ENCODE data around the gene CALU.

CALU gene

DNA sequence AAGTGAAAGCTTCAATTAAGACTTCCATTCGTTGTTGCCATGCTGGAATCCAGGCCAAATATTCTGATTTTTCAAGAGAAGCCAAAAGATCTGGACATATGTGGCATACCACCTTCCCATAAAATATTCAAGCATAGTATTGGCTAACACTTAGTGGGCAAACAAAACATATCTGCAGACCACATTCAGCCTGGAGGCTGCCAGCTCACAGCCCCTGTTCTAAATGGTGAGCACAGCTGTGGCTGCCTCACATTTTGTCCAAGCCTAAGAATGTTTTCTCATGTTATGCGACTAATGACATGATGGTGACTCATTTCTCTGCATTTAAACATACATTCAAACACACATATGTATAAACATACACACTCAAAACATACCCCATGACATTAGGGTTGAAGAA is 10.6 kb upstream of the CALU start:
- DNase-seq (ENCODE audit: low read depth, low spot score) = no peak
- H3K9me3 ChIP-seq (ENCODE audit: low read depth, low read length) = no peaks in the 10 kb centered on the region

DNA sequence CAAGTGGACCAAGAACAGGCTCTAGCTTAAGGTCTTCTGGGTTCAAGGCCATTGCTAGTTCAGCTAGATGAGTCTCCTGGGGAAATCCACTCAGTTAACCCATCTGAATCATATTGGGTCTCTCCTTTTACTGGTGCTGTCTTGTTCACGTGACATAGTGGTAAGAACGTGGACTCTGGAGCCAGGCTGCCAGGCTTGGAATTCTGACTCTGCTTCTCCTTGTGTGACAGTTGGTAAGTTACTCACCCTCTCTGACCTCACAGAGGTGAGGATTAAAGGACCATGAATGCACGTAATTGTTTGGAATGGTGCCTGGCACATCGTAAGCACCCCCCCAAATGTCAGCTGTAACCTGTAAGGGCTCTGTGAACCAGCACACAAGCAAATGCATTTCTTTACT is 9.7 kb upstream of the CALU start:
- DNase-seq (ENCODE audit: low read depth, low spot score) = no peak
- Histone ChIP-seq H3K4me3 (no peak overlapping the region), H3K27ac (no peak overlapping the region), H3K9ac (ENCODE audit: insufficient read length) (no peak overlapping the region), H3K9me3 (ENCODE audit: low read depth, low read length) (no peaks in the 10 kb centered on the region), H3K36me3 (ENCODE audit: insufficient read depth, low read length) (no peaks in the 10 kb centered on the region)
- TF ChIP-seq EZH2 (IDR thresholded peaks at IDR 0.05) = no peak

More for the DNA sequence above, 10.6 kb upstream of the CALU start:
- Histone ChIP-seq H3K36me3 (ENCODE audit: insufficient read depth, low read length) (no peaks in the 10 kb centered on the region), H3K9ac (ENCODE audit: insufficient read length) (no peak overlapping the region), H3K27ac (no peak overlapping the region), H3K4me3 (no peak overlapping the region)
- TF ChIP-seq EZH2 (IDR thresholded peaks at IDR 0.05) = no peak
- TF ChIP-seq FOXP2 (optimal IDR thresholded peaks at IDR 0.05; ENCODE audit: control extremely low read depth, extremely low read length, insufficient read depth) = no peak
- TF ChIP-seq POLR2AphosphoS5 (IDR thresholded peaks at IDR 0.05; ENCODE audit: borderline replicate concordance, low read depth, low read length) = no peak

DNA sequence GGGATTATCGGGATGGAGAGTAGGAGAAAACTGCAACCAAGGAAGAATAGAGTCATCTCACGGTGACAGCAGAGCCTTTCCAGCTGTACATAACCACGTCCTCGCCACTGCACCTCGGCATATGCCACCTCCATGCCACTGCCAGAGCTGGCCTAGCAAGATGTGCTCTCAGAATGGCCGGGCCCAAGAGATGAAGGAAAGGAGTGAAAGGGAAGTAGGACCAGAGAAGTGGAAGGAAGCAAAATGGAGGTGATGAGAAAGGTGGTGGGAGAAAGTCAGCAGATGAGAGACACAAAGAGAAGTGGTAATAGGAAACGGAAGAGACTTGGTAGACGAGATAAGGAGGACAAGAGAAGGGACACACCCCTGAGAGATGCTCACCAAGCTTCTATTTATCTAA is 8.0 kb upstream of the CALU start:
- H3K27ac ChIP-seq = no peak overlapping the region
- H3K4me3 ChIP-seq = no peak overlapping the region
- no peak overlapping the region for H3K9ac ChIP-seq (ENCODE audit: insufficient read length)
- no peaks in the 10 kb centered on the region for H3K9me3 ChIP-seq (ENCODE audit: low read depth, low read length)
- H3K36me3 ChIP-seq (ENCODE audit: insufficient read depth, low read length) = no peaks in the 10 kb centered on the region
- TF ChIP-seq EZH2 (IDR thresholded peaks at IDR 0.05) = no peak
- no peak for TF ChIP-seq POLR2AphosphoS5 (IDR thresholded peaks at IDR 0.05; ENCODE audit: borderline replicate concordance, low read depth, low read length)
- TF ChIP-seq FOXP2 (optimal IDR thresholded peaks at IDR 0.05; ENCODE audit: control extremely low read depth, extremely low read length, insufficient read depth) = no peak
- no peak for DNase-seq (ENCODE audit: low read depth, low spot score)

DNA sequence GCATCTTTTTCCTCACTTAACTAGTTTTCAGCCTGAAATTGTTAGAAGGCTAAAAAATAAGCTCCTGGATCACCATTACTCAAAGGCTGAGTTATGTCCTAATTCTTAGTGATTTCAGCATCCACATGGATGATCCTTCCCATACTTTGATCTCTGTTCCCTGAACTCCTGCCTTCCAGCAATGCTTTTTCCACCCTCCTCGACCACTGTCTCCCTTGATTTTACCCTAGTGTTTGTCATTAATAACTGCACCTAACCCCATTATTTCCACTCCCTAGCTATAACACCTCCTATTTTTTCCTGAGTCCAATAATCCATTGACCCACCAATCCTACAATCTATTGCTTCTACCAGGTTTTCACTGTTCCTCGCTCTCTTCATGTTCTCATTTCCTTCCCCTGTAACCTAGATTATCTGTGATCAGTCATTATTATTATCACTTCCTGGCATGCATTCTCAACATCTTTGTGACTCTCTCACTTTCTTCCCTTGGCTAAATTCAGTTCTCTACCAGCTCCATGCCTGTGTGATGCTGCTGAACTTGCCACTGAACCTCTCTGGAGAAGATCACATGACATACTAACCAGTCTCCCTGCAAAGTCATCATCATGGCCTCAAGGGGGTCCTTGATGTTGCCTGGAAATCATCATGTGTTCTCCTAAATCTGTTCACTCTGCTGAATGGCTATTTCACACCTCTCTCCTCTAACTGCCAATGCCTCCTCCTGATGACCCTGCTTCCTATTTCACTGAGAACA is 6.5 kb upstream of the CALU start:
- Histone ChIP-seq H3K9ac (ENCODE audit: insufficient read length) (no peak overlapping the region), H3K9me3 (ENCODE audit: low read depth, low read length) (no peaks in the 10 kb centered on the region), H3K4me3 (no peak overlapping the region), H3K36me3 (ENCODE audit: insufficient read depth, low read length) (no peaks in the 10 kb centered on the region), H3K27ac (no peak overlapping the region)
- DNase-seq (ENCODE audit: low read depth, low spot score) = no peak
- TF ChIP-seq FOXP2 (optimal IDR thresholded peaks at IDR 0.05; ENCODE audit: control extremely low read depth, extremely low read length, insufficient read depth) (no peak), POLR2AphosphoS5 (IDR thresholded peaks at IDR 0.05; ENCODE audit: borderline replicate concordance, low read depth, low read length) (no peak), EZH2 (IDR thresholded peaks at IDR 0.05) (no peak)

DNA sequence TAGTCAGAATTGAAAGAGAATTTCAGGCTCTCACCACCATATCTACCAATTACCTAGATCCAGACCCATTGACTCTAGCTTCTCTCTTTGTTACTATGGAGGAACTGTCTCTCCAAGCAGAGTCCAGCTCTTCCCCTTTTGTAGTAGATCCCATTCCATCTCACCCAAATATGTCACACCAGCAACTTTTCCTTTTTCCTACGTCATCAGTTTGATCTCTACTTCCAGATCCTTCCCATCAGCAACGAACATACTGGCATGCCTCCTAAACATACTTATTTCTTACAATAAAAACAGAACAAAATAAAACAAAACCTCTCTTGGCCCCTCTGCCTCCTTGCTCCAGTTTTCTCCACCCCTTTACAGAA is 5.9 kb upstream of the CALU start:
- no peak for DNase-seq (ENCODE audit: low read depth, low spot score)
- TF ChIP-seq EZH2 (IDR thresholded peaks at IDR 0.05) (no peak), FOXP2 (optimal IDR thresholded peaks at IDR 0.05; ENCODE audit: control extremely low read depth, extremely low read length, insufficient read depth) (no peak)
- no peaks in the 10 kb centered on the region for H3K9me3 ChIP-seq (ENCODE audit: low read depth, low read length)
- H3K27ac ChIP-seq = no peak overlapping the region
- H3K4me3 ChIP-seq = no peak overlapping the region
- no peaks in the 10 kb centered on the region for H3K36me3 ChIP-seq (ENCODE audit: insufficient read depth, low read length)
- H3K9ac ChIP-seq (ENCODE audit: insufficient read length) = no peak overlapping the region

DNA sequence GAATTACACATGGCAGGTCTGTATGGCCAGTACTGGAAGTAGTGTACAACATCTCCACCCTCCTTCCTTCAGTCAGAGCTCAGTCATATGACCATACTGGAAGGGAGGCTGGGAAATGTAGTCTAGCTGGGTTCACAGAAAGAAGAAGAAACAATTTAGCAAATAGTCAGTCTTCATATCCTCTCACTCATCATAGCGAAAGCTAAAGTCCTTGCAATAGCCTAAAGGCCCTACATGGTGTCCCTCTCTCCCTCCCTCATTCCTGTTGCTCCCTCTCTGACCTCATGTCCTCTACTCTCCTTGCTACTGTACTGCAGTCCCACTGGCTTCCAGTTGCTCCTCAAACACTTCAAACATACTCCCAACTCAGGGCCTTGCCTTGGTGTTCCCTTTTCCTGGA is 4.3 kb upstream of the CALU start:
- DNase-seq (ENCODE audit: low read depth, low spot score) = no peak
- no peak overlapping the region for H3K27ac ChIP-seq
- no peak for TF ChIP-seq POLR2AphosphoS5 (IDR thresholded peaks at IDR 0.05; ENCODE audit: borderline replicate concordance, low read depth, low read length)
- TF ChIP-seq FOXP2 (optimal IDR thresholded peaks at IDR 0.05; ENCODE audit: control extremely low read depth, extremely low read length, insufficient read depth) = no peak
- no peak for TF ChIP-seq EZH2 (IDR thresholded peaks at IDR 0.05)

DNA sequence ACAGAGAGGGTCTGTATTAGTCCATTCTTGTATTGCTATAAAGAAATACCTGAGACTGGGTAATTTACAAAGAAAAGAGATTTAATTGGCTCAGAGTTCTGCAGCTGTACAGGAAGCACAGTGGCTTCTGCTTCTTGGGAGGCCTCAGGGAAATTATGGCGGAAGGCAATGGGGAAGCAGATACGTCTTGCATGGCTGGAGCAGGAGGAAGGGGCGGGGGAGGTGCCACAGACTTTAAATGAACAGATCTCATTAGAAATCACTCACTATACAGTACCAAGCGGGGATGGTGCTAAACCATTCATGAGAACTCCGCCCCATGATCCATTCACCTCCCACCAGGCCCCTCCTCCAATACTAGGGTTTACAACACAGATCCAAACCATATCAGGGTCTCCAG is 3.7 kb upstream of the CALU start:
- Histone ChIP-seq H3K9ac (ENCODE audit: insufficient read length) (no peak overlapping the region), H3K4me3 (no peak overlapping the region), H3K9me3 (ENCODE audit: low read depth, low read length) (no peaks in the 10 kb centered on the region), H3K27ac (no peak overlapping the region), H3K36me3 (ENCODE audit: insufficient read depth, low read length) (no peaks in the 10 kb centered on the region)
- DNase-seq (ENCODE audit: low read depth, low spot score) = no peak
- TF ChIP-seq POLR2AphosphoS5 (IDR thresholded peaks at IDR 0.05; ENCODE audit: borderline replicate concordance, low read depth, low read length) (no peak), FOXP2 (optimal IDR thresholded peaks at IDR 0.05; ENCODE audit: control extremely low read depth, extremely low read length, insufficient read depth) (no peak), EZH2 (IDR thresholded peaks at IDR 0.05) (no peak)

More for the DNA sequence above, 4.3 kb upstream of the CALU start:
- Histone ChIP-seq H3K9me3 (ENCODE audit: low read depth, low read length) (no peaks in the 10 kb centered on the region), H3K36me3 (ENCODE audit: insufficient read depth, low read length) (no peaks in the 10 kb centered on the region), H3K4me3 (no peak overlapping the region), H3K9ac (ENCODE audit: insufficient read length) (no peak overlapping the region)

DNA sequence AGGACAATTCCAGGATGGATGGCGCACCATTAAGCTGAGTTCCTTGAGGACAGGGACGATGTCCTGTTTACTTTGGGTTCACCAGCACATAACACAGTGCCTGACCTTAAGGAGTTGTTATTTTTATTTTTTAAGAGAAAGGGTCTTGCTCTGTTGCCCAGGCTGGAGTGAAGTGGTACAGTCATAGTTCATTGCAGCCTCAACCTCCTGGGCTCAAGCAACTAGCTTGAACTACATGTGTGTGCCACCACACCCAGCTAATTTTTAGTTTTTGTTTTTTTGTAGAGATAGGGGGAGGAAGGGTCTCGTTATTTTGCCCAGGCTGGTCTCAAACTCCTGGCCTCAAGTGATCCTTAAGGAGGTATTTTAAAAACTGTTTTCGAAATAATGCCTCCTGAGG is 1.7 kb upstream of the CALU start:
- no peaks in the 10 kb centered on the region for H3K9me3 ChIP-seq (ENCODE audit: low read depth, low read length)
- no peak overlapping the region for H3K9ac ChIP-seq (ENCODE audit: insufficient read length)
- TF ChIP-seq EZH2 (IDR thresholded peaks at IDR 0.05) (no peak), POLR2AphosphoS5 (IDR thresholded peaks at IDR 0.05; ENCODE audit: borderline replicate concordance, low read depth, low read length) (no peak), FOXP2 (optimal IDR thresholded peaks at IDR 0.05; ENCODE audit: control extremely low read depth, extremely low read length, insufficient read depth) (no peak)
- no peak overlapping the region for H3K27ac ChIP-seq
- no peak overlapping the region for H3K4me3 ChIP-seq
- no peaks in the 10 kb centered on the region for H3K36me3 ChIP-seq (ENCODE audit: insufficient read depth, low read length)
- no peak for DNase-seq (ENCODE audit: low read depth, low spot score)

DNA sequence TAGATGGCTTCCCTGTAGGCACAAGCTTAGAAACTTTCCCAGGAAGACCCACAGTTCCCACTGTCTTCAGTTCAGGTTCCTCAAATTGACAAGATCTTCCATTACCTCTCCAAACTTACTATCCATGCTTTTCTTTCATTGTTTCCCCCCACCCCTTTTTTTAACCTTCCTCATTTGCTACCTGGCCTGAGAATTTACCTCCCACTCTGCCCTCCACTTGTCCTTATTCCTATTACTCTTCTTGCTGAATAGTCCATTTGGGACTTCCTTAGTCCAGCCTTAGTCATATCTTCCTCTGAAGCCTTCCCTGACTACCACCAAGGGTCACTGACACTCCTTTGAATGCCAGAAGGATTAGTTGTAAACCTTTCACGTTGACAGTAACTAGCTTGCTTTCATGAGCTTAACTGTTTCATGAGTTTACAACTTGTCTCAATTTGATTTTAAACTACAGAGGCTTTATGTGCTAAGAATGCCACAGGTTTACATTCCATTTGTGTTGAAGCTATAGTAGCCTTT is 1.2 kb upstream of the CALU start:
- no peak for DNase-seq (ENCODE audit: low read depth, low spot score)
- peaks cover under 1% of the 10 kb centered on the region; the same call in 1 of the 2 replicates for H3K36me3 ChIP-seq (ENCODE audit: insufficient read depth, low read length)
- TF ChIP-seq POLR2AphosphoS5 (IDR thresholded peaks at IDR 0.05; ENCODE audit: borderline replicate concordance, low read depth, low read length) = no peak
- no peak for TF ChIP-seq EZH2 (IDR thresholded peaks at IDR 0.05)
- TF ChIP-seq FOXP2 (optimal IDR thresholded peaks at IDR 0.05; ENCODE audit: control extremely low read depth, extremely low read length, insufficient read depth) = no peak
- no peak overlapping the region; the same call in 1 of the 2 replicates for H3K4me3 ChIP-seq
- H3K9me3 ChIP-seq (ENCODE audit: low read depth, low read length) = no peaks in the 10 kb centered on the region
- H3K9ac ChIP-seq (ENCODE audit: insufficient read length) = no peak overlapping the region
- H3K27ac ChIP-seq = 0 out of 2 replicates have a peak overlapping the region, but pooled peaks have one; percentile 66

All from SK-N-MC (cell line).